Activated T-cell treated with anti-CD3 and anti-CD28 coated beads, Interleukin-2, amount 50 U/mL, for 1 hour (primary cell): Measurements from ENCODE around the gene FNDC3B.

ENCODE experiments used
- DNase-seq: peaks from one replicate; pipeline ENCODE4 v3.0.0-alpha.2; 2020

The FNDC3B gene

DNA sequence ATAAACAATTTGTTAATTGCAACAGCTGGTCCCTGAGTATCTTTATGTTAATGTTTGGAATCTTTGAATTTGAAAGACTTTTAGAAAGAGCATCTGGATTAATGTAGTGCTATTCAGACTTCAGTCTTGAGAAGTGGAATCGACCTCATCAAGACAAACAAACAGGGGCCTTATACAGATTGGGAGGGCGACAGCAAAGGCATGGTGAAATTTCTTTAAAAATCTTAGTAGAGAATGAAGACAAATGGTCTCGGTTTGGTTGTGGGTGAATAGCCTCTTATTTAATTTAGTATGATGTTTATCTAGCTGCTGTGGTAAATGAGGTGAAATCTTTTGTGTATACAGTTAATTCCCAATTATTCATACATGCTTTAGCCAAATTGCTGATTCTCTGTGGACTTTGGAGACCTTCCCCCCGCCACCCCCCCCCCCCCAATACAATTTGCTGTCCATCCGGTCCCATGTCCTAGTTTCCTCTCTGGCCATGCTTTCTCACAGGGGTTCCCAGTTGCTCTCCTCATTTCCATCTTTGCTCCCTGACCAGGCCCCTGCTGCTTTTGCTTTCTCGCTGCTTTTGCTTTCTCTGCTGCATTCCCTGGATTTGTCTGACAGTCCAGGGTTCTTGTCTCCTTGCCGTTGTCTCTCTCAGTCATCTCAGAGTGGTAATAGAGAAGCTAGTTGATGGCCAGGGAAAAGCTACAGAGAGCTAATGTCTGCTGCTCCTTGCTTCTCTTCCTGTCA, 135.3 kb downstream of the FNDC3B start:
- DNase-seq: no peak

DNA sequence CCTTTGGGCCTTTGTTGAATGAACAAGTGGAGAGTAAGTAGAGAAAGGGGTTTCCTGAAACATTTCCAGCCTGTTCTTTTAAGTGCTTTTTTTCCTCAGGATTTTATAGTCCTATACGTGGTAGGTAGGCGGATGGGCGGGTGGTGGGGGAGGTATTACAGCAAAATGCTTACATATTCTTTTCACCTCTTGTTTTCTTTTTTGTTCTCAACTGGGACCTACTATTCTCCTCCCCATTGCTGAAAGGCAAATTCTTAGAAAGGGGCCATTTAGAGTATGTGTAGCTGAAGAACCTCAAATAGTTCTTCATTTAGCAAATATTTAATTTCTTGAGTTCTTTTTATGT, 135.8 kb downstream of the FNDC3B start:
- no peak for DNase-seq

GRCh38 chr3:172176061-172176770, 136.8 kb downstream of the FNDC3B start:
- no peak for DNase-seq

GRCh38 chr3:172177046-172177445, 137.7 kb downstream of the FNDC3B start:
- DNase-seq: no peak

DNA sequence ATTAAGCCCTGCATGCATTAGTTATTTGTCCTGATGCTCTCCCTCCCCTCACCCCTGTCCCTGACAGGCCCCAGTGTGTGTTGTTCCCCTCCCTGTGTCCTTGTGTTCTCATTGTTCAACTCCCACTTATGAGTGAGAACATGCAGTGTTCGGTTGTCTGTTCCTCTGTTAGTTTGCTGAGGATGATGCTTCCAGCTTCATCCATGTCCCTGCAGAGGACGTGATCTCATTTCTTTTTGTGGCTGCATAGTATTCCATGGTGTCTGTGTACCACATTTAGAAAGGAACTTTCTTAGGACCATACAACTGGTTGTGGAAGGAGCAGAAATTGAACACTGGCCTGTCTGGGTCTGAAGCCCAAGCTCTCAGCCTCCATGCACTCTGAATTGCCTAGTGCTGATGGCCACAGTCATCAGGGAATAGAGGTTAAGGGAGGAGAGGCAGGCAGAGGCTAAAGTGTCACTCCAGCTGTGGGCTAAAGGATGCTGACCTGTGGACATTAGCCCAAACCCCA, 138.5 kb downstream of the FNDC3B start:
- no peak for DNase-seq

DNA sequence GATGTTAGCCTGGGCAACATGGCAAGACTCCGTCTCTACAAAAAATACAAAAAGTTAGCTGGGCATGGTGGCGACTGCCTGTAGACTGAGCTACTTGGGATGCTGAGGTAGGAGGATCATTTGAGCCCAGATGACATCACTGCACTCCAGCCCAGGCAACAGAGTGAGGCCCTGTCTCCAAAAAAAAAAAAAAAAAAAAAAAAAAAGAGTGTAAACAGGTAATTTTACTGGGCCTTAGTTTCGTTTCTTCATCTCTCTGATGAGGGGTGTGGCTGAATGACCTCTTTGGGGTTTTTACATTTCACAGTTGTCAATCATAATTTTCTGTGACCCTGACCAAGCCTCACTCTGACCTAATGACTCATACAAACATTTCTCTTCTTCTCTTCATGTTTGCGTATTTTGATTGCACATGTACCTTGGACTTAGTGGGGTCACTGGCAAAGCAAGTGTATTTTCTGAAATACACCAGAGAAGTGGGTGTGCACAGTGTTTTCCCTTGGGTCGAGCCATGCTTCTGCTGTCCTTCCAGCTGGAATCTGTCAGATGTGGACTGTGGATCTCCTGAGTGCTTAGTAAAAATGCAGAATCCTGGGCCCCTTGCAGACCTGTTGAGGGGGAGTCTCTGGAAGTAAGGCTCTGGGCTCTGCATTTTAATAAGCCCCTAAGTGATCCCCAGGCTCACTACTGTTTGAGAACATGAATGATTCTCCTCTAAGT, 140.5 kb downstream of the FNDC3B start:
- no peak for DNase-seq

- no peak for DNase-seq
Measured at GRCh38 chr3:172180473-172180872, 141.1 kb downstream of the FNDC3B start.

- no peak for DNase-seq
Measured at GRCh38 chr3:172181932-172182586, 142.7 kb downstream of the FNDC3B start.

- DNase-seq: no peak
Measured at GRCh38 chr3:172182797-172183196, 143.4 kb downstream of the FNDC3B start.

DNA sequence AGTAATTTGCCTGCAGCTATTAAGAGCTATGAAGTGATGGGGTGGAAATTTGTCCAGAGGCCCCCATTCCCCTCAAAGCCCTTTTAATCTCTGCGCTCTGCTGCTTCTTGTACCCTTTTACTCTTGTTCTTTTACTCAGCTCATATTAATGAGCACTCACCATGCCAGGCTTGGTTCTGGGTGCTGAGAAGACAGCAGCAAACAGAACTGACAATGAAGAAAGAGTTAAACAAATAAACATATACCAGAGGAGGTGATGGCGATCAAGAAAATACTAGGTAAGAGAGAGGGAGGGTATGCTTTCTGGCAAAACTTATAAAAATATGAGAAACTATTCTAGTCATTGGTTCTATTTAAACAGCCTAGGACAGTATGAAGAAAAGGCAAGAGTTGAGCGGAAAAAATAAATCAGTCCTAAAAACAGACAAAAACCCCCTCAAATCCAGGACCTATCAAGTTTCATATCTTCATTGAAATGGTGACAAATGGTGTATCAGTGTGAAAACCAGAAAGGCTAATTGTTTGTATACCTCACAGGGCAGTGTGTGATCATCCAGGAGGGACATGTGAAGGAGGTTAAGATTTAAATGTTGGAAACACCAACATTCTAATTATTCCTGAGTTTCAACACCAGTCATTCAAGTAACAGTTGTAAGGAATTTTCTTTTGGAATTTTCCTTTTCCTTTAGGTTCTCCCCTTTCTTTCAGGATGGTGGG, 144.9 kb downstream of the FNDC3B start:
- DNase-seq: no peak

GRCh38 chr3:172185907-172186306, 146.5 kb downstream of the FNDC3B start:
- no peak for DNase-seq

DNA sequence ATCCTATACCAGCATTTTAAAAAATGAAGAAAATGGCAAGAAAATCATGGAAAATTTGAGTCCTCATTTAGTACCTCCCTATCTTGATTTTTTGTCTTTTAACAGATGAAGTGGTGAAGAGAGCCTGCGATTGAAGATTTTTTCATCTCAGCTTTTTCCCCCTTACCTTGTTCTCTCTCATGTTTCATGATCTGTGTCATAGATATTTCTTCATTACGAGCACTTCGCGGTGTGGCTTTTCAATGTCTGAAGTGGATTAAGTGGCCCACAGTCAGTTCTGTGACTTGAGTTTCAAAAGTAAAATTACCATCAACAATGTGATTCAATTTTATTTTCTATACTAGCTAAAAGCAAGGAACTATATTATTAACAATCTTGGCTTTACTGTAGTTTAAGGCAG, 147.2 kb downstream of the FNDC3B start:
- DNase-seq: no peak

DNA sequence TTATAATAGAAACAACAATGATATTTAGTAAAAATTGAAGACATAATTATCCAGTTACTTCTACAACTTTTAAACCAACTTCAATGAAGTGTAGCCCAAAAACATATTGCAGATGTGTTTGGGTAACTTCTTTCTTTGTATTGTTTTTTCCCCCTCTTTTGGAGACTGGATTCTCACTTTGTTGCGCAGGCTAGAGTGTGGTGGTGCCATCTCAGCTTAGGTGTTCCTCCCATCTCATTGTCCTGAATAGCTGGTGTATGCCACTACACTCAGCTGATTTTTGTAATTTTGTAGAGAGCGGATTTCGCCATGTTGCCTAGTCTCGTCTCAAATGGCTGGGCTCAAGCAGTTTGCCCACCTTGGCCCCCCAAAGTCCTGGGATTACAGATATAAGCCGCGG, 148.1 kb downstream of the FNDC3B start:
- DNase-seq: no peak

- no peak for DNase-seq
Measured at GRCh38 chr3:172188511-172188910, 149.1 kb downstream of the FNDC3B start.

GRCh38 chr3:172189213-172189612, 149.8 kb downstream of the FNDC3B start:
- no peak for DNase-seq

GRCh38 chr3:172189987-172190603, 150.7 kb downstream of the FNDC3B start:
- no peak for DNase-seq

GRCh38 chr3:172190980-172191379, 151.6 kb downstream of the FNDC3B start:
- no peak for DNase-seq

GRCh38 chr3:172191629-172192028, 152.3 kb downstream of the FNDC3B start:
- DNase-seq: no peak

DNA sequence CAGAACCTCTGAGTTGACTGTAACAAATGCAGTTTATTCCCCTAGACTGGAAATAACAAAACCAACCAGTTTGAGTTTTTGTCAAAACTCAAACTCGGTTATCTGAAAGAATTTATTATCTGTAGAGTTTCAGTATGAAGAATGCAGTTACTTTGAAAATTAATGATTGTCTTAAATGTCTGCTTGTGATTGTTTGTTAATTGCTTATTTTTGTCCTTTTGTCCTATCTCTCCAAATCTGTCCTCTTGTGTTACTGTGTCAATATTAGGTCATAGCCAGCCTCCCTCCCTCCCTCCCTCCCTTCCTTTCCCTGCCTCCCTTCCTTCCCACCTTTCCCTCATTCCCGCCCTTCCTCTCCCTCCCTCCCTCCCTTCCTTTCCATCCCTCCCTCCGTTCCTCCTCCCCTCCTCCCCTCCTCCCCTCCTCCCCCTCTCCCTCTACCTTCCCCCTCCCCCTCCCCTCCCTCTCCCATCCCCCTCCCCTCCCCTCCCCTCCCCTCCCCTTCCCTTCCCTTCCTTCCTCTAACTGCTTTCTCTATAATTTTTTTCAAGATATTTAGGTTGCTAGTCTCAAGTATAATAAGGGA, 153.5 kb downstream of the FNDC3B start:
- DNase-seq: no peak

- DNase-seq: no peak
Measured at GRCh38 chr3:172193436-172193835, 154.1 kb downstream of the FNDC3B start.

- no peak for DNase-seq
Measured at GRCh38 chr3:172194702-172195406, 155.5 kb downstream of the FNDC3B start.
